ENCODE data around the gene ZNF423.

Gene ZNF423

DNA sequence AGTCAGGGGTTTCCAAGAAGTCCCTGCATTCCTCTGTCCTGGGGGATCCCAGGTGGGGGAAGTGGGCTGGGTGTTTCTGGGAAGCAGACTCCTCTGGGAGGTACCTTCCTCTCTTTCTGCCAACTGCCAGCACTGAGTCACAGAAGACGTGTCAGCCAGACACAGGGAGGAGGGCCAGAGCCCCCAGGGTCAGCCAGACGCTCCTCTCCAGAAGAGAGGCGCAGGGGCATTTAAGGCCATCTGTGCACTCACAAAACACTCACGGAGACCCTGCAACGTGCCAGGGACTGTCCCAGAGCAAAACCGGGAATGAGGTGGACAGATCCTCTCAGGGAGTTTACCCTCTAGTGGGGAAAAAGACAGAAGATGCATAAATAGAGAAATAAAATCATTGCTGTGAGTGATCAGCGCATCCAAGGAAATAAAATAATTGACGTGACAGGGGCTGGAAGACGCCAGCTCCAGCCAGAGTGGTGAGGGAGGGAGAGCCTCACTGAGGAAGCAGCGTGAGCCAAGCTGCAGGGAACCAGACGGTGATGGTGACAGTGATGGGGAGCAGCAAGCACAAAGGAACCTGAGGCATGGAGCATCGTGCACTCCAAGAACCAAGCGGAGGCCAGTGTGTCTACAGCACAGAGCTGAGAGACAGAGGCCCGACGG, 105.4 kb downstream of the ZNF423 start:
- POLR2A ChIA-PET = no interaction called here
- CTCF ChIA-PET = interaction anchor here (0.6 kb wide), 2 partner anchors 11 to 272 kb away, joined by 3 to 8 read pairs; no protein-coding TSS in a partner anchor
- TF ChIP-seq FOXK2 (IDR thresholded peaks at IDR 0.05) = no peak
- TF ChIP-seq ELF4 (IDR thresholded peaks at IDR 0.05) = no peak
- TF ChIP-seq FOXM1 (IDR thresholded peaks at IDR 0.05; ENCODE audit: borderline replicate concordance) = no peak
- no peak for TF ChIP-seq LEF1 (IDR thresholded peaks at IDR 0.05; ENCODE audit: borderline replicate concordance)
- no peak for TF ChIP-seq FOXA1 (IDR thresholded peaks at IDR 0.05)
- no peak for TF ChIP-seq L3MBTL2 (conservative IDR thresholded peaks at IDR 0.05)
- TF ChIP-seq HDGF (IDR thresholded peaks at IDR 0.05; ENCODE audit: borderline replicate concordance) = no peak
- TF ChIP-seq SP1 (IDR thresholded peaks at IDR 0.05) = no peak
- TF ChIP-seq CTBP1 (IDR thresholded peaks at IDR 0.05; ENCODE audit: borderline replicate concordance) = no peak
- DNase-seq (ENCODE audit: extremely low spot score) = no peak

DNA sequence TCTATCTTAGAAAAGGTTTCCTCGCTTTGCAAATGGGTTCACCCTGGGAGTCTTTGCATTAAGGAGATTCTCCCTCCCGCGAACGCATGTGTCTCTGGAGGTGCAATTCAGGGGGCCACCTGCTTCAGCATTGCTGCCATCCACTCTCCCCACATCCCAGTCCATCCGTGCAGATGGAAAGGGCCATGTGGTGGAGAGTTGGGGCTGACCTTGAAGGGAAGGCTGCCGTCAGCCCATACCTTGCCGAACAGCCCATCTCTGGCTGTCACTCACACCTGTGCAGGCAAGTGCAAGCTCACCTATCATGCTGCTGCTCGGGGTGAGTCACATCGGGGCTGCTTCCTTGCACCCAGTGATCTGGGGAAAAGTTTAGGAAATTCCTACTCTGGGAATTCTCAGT, 106.1 kb downstream of the ZNF423 start:
- POLR2A ChIA-PET = no interaction called here
- TF ChIP-seq LEF1 (IDR thresholded peaks at IDR 0.05; ENCODE audit: borderline replicate concordance) (no peak), FOXK2 (IDR thresholded peaks at IDR 0.05) (no peak), L3MBTL2 (conservative IDR thresholded peaks at IDR 0.05) (no peak), FOXA1 (IDR thresholded peaks at IDR 0.05) (no peak), HDGF (IDR thresholded peaks at IDR 0.05; ENCODE audit: borderline replicate concordance) (no peak), TARDBP (IDR thresholded peaks at IDR 0.05) (no peak), BHLHE40 (IDR thresholded peaks at IDR 0.05; ENCODE audit: borderline replicate concordance) (no peak), CTBP1 (IDR thresholded peaks at IDR 0.05; ENCODE audit: borderline replicate concordance) (no peak), ZNF384 (IDR thresholded peaks at IDR 0.05) (no peak), SP1 (IDR thresholded peaks at IDR 0.05) (no peak)
- TF ChIP-seq, protein P1, sequence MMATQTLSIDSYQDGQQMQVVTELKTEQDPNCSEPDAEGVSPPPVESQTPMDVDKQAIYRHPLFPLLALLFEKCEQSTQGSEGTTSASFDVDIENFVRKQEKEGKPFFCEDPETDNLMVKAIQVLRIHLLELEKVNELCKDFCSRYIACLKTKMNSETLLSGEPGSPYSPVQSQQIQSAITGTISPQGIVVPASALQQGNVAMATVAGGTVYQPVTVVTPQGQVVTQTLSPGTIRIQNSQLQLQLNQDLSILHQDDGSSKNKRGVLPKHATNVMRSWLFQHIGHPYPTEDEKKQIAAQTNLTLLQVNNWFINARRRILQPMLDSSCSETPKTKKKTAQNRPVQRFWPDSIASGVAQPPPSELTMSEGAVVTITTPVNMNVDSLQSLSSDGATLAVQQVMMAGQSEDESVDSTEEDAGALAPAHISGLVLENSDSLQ (IDR thresholded peaks at IDR 0.05) = no peak
- CTCF ChIA-PET = no interaction called here
- DNase-seq (ENCODE audit: extremely low spot score) = no peak

DNA sequence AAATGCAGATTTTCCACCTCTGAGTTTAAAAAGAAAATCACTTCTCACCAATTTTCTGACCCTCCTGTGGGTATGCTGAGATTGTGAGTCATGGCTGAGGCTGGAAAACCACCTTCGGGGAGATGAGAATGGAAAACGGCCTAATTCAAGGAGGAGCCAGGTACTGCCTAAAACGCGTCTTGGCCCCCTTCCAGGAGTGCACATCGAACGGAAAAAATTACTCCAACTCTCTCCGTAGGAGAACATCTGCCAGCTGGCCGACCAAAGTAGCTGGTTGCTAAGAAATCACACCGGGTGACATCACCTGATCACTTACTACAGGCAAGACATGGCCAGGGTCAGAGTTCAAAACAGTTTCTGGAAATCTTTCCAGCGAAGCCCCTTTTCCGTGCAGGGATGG, 107.6 kb downstream of the ZNF423 start:
- TF ChIP-seq FOXA1 (IDR thresholded peaks at IDR 0.05) (no peak), BHLHE40 (IDR thresholded peaks at IDR 0.05; ENCODE audit: borderline replicate concordance) (no peak), L3MBTL2 (conservative IDR thresholded peaks at IDR 0.05) (no peak), ZNF384 (IDR thresholded peaks at IDR 0.05) (no peak), SUZ12 (IDR thresholded peaks at IDR 0.05) (no peak)
- POLR2A ChIA-PET = no interaction called here
- no peak for DNase-seq (ENCODE audit: extremely low spot score)
- CTCF ChIA-PET = no interaction called here

DNA sequence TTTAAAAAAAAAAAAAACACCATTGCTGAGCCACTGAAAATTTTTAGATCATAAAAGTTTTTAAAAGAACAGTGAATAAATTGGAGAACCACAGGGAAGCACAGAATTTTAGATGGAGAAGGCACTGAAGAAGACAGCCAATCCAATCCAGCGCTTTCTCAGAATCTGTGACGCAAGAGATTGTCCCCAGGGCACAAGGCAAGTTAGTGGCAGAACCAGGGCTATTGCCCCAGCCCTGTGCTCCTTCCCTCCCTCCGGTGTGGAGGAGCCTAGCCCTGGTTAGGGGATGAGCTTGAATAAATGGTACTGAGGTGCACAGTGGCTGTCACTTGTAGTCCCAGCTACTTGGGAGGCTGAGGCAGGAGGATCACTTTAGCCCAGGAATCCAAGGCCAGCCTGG, 108.3 kb downstream of the ZNF423 start:
- ChIA-PET CTCF (no interaction called here), POLR2A (no interaction called here)
- DNase-seq (ENCODE audit: extremely low spot score) = no peak
- TF ChIP-seq FOXK2 (IDR thresholded peaks at IDR 0.05) (no peak), L3MBTL2 (conservative IDR thresholded peaks at IDR 0.05) (no peak), LEF1 (IDR thresholded peaks at IDR 0.05; ENCODE audit: borderline replicate concordance) (no peak), SP1 (IDR thresholded peaks at IDR 0.05) (no peak), CTBP1 (IDR thresholded peaks at IDR 0.05; ENCODE audit: borderline replicate concordance) (no peak), ELF4 (IDR thresholded peaks at IDR 0.05) (no peak), ARNT (IDR thresholded peaks at IDR 0.05) (no peak), BHLHE40 (IDR thresholded peaks at IDR 0.05; ENCODE audit: borderline replicate concordance) (no peak), NFRKB (IDR thresholded peaks at IDR 0.05) (no peak), HDGF (IDR thresholded peaks at IDR 0.05; ENCODE audit: borderline replicate concordance) (no peak), FOXM1 (IDR thresholded peaks at IDR 0.05; ENCODE audit: borderline replicate concordance) (no peak)

DNA sequence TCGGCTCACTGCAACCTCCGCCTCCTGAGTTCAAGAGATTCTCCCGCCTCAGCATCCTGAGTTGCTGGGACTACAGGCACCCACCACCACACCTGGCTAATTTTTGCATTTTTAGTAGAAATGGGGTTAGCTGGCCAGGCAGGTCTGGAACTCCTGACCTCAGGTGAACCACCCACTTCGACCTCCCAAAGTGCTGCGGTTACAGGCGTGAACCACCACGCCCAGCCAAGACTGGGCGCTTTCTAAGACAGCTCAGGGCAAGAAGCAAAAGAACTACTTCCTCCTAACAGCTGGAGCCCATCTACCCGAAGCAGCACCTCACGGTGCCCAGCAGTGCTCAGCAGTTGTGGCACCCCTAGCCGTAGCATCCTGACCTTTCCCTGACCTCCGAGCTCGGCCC, 109.4 kb downstream of the ZNF423 start:
- DNase-seq (ENCODE audit: extremely low spot score) = no peak
- ChIA-PET CTCF (no interaction called here), POLR2A (no interaction called here)
- TF ChIP-seq FOXK2 (IDR thresholded peaks at IDR 0.05) = no peak
- TF ChIP-seq HDGF (IDR thresholded peaks at IDR 0.05; ENCODE audit: borderline replicate concordance) = no peak
- TF ChIP-seq CTBP1 (IDR thresholded peaks at IDR 0.05; ENCODE audit: borderline replicate concordance) = no peak

DNA sequence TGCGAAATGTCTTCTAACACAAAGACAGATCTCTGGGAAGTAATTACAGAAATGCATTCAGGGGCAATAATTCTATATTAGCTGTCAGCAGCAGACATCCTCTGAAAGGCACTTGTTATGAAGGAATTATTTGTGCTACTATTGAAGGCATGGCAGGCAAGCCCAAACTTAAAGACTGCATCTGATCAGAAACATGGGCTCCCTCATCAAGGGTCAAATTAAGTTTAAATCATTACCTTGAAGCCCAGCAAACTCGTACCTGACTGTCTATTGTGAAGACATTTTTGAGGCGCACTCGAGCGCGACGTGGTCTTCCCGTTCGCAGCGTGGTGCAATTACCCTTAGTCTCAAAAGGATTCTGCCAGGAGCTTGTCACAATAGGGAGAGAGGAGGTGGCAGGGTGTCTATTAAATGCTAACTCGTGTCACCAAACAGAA, 110.6 kb downstream of the ZNF423 start:
- no peak for TF ChIP-seq L3MBTL2 (conservative IDR thresholded peaks at IDR 0.05)
- TF ChIP-seq TARDBP (IDR thresholded peaks at IDR 0.05) = no peak
- no peak for TF ChIP-seq ARNT (IDR thresholded peaks at IDR 0.05)
- TF ChIP-seq SP1 (IDR thresholded peaks at IDR 0.05) = no peak
- CTCF ChIA-PET = no interaction called here
- DNase-seq (ENCODE audit: extremely low spot score) = no peak
- POLR2A ChIA-PET = no interaction called here

DNA sequence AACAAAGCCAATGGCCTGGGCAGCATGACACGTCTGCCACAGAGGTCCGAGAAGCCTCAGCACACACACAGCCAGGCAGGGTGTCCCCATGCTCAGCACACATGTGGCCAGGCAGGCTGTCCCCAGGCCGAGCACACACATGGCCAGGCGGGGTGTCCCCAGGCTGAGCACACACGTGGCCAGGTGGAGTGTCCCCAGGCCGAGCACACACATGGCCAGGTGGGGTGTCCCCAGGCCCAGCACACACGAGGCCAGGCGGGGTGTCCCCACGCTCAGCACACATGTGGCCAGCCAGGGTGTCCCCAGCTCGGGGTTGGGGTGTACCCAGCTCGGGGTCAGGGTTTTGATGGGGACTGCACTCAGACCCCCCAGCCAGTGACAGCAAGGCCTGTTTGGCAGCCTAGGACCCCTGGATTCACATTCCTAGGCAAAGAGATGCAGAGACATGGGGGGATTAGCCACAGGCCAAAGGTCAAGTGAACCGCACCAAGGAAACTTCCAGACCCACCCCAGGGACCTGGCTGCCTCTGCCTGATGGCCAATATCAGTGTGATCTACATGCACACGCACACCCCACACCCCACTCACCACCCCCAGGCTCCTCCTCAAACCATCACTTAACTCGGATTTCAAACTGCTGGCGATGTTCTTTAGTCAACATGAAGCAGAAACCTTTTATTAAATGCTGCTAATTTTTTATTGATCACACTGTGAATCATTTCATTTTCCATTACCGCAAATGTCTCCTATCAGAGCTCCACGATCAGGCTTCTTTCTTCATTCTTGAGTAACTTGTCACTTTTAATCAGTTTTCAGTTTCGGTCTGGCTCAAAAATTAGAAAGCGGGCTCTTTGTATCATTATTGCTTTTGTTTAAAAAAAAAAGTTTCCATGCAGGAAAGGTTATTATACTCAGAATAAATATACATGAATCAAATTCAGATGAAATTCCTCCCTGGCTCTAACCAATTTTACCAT, 111.4 kb downstream of the ZNF423 start:
- ChIA-PET POLR2A (no interaction called here), CTCF (no interaction called here)
- no peak for TF ChIP-seq NFRKB (IDR thresholded peaks at IDR 0.05)
- TF ChIP-seq SP1 (IDR thresholded peaks at IDR 0.05) = no peak
- DNase-seq (ENCODE audit: extremely low spot score) = no peak

DNA sequence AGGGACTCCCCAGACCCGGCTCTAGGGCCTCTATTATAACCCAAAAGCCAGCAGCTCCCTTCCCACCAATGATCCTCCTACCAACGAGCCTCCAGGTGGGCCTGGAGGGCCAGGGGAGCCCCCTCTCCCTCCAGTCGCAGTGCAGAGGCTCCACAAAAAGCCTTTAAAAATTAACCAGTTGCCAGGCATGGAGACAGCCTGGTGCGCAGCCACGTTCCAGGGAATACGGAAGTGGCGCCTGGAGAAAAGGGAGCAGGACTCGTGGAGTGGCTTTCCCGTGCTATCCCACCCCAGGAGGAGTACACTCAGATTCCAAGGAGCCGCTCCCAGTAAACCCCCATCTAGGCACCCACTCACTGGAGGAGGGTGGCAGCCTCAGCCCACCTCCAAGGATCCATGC, 112.3 kb downstream of the ZNF423 start:
- ChIA-PET CTCF (no interaction called here), POLR2A (no interaction called here)
- no peak for DNase-seq (ENCODE audit: extremely low spot score)
- TF ChIP-seq TARDBP (IDR thresholded peaks at IDR 0.05) (no peak), SUZ12 (IDR thresholded peaks at IDR 0.05) (no peak), ZNF384 (IDR thresholded peaks at IDR 0.05) (no peak), FOXK2 (IDR thresholded peaks at IDR 0.05) (no peak), NFRKB (IDR thresholded peaks at IDR 0.05) (no peak), CTBP1 (IDR thresholded peaks at IDR 0.05; ENCODE audit: borderline replicate concordance) (no peak), BHLHE40 (IDR thresholded peaks at IDR 0.05; ENCODE audit: borderline replicate concordance) (no peak), ARNT (IDR thresholded peaks at IDR 0.05) (no peak), FOXM1 (IDR thresholded peaks at IDR 0.05; ENCODE audit: borderline replicate concordance) (no peak)
